ENCODE measurements around the gene MORF4L2. TPM values are rescaled to one million over a fixed set of nuclear protein-coding genes. Genes with fewer than 3 reads are reported as not detected.

MORF4L2 gene
- total and polyA plus RNA-seq, 4 donors = 214 to 791 (median 525) TPM

GRCh38 chrX:103688946-103689345 lies 2.4 kb upstream of the MORF4L2 start:
- peaks cover 0 to 2% of the 10 kb centered on the region in 2 donors for H3K36me3 ChIP-seq (ENCODE audit: control insufficient read depth in 1 of 2, insufficient read depth in 2 of 2, low read length in 1 of 2)
- H3K4me1 ChIP-seq (ENCODE audit: control insufficient read depth in 1 of 2, insufficient read depth in 2 of 2, low read length in 2 of 2) = no peaks in the 10 kb centered on the region
- ATAC-seq (ENCODE audit: low FRiP score) = no peak
- 20 to 38% methylated on average over 4 of the region's 4 CpGs for WGBS, 2 donors
- H3K27me3 ChIP-seq (ENCODE audit: control insufficient read depth in 1 of 2, insufficient read depth in 2 of 2, low read length in 1 of 2) = no peaks in the 10 kb centered on the region
- no peaks in the 10 kb centered on the region for H3K9me3 ChIP-seq (ENCODE audit: control insufficient read depth, low read length)
- no peak for DNase-seq
- no peak overlapping the region for H3K4me3 ChIP-seq (ENCODE audit: low read length in 2 of 2)
- no peak overlapping the region for H3K27ac ChIP-seq (ENCODE audit: low read depth in 1 of 2, low read length in 2 of 2)
- intact Hi-C loops (cut with DNase I) = loop anchor here (2.0 to 5.0 kb wide), 4 partner anchors 86 to 157 kb away; no protein-coding TSS in a partner anchor

- DNase-seq (peak; percentile 77 to 80), ATAC-seq (ENCODE audit: low FRiP score) (peak; percentile 43)
- H3K4me1 ChIP-seq (ENCODE audit: control insufficient read depth in 1 of 2, insufficient read depth in 2 of 2, low read length in 2 of 2) = no peaks in the 10 kb centered on the region
- no peaks in the 10 kb centered on the region for H3K27me3 ChIP-seq (ENCODE audit: control insufficient read depth in 1 of 2, insufficient read depth in 2 of 2, low read length in 1 of 2)
- 0 to 21% methylated on average over 17 of the region's 17 CpGs for WGBS, 2 donors
- intact Hi-C loops (cut with DNase I) = loop anchor here (2.0 to 5.0 kb wide), 5 partner anchors 87 to 157 kb away; no protein-coding TSS in a partner anchor
- H3K9me3 ChIP-seq (ENCODE audit: control insufficient read depth, low read length) = no peaks in the 10 kb centered on the region
- peak overlapping the region; percentile 49 to 86 for H3K4me3 ChIP-seq (ENCODE audit: low read length in 2 of 2)
- H3K27ac ChIP-seq (ENCODE audit: low read depth in 1 of 2, low read length in 2 of 2) = peak overlapping the region; percentile 39 to 93
- H3K36me3 ChIP-seq (ENCODE audit: control insufficient read depth in 1 of 2, insufficient read depth in 2 of 2, low read length in 1 of 2) = peaks cover 0 to 2% of the 10 kb centered on the region in 2 donors
Measured at GRCh38 chrX:103687696-103688201, 1.2 kb upstream of the MORF4L2 start.

- WGBS, 2 donors = 1 to 24% methylated on average over 40 of the region's 40 CpGs
- Histone ChIP-seq H3K36me3 (ENCODE audit: control insufficient read depth in 1 of 2, insufficient read depth in 2 of 2, low read length in 1 of 2) (peaks cover 0 to 2% of the 10 kb centered on the region in 2 donors), H3K4me1 (ENCODE audit: control insufficient read depth in 1 of 2, insufficient read depth in 2 of 2, low read length in 2 of 2) (no peaks in the 10 kb centered on the region), H3K4me3 (ENCODE audit: low read length in 2 of 2) (peak overlapping the region; percentile 49 to 90), H3K27me3 (ENCODE audit: control insufficient read depth in 1 of 2, insufficient read depth in 2 of 2, low read length in 1 of 2) (no peaks in the 10 kb centered on the region), H3K9me3 (ENCODE audit: control insufficient read depth, low read length) (no peaks in the 10 kb centered on the region), H3K27ac (ENCODE audit: low read depth in 1 of 2, low read length in 2 of 2) (peak overlapping the region in 1 of 2 donors; percentile 99)
- ATAC-seq (ENCODE audit: low FRiP score) (peak; percentile 94), DNase-seq (peak; percentile 93 to 96)
- intact Hi-C loops (cut with DNase I) = loop anchor here (2.0 to 5.0 kb wide), 3 partner anchors 130 to 156 kb away; no protein-coding TSS in a partner anchor
Measured at GRCh38 chrX:103687073-103687695, 685 bp upstream of the MORF4L2 start.

GRCh38 chrX:103685396-103685795 lies 1.1 kb downstream of the MORF4L2 start:
- 3 to 33% methylated on average over 5 of the region's 5 CpGs for WGBS, 2 donors
- Histone ChIP-seq H3K36me3 (ENCODE audit: control insufficient read depth in 1 of 2, insufficient read depth in 2 of 2, low read length in 1 of 2) (peaks cover 0 to 2% of the 10 kb centered on the region in 2 donors), H3K27me3 (ENCODE audit: control insufficient read depth in 1 of 2, insufficient read depth in 2 of 2, low read length in 1 of 2) (no peaks in the 10 kb centered on the region), H3K4me3 (ENCODE audit: low read length in 2 of 2) (peak overlapping the region; percentile 47 to 84), H3K9me3 (ENCODE audit: control insufficient read depth, low read length) (no peaks in the 10 kb centered on the region), H3K27ac (ENCODE audit: low read depth in 1 of 2, low read length in 2 of 2) (no peak overlapping the region), H3K4me1 (ENCODE audit: control insufficient read depth in 1 of 2, insufficient read depth in 2 of 2, low read length in 2 of 2) (no peaks in the 10 kb centered on the region)
- ATAC-seq (ENCODE audit: low FRiP score) (no peak), DNase-seq (no peak)
- intact Hi-C loops (cut with DNase I) = loop anchor here in 1 of 2 donors (5.0 kb wide), 2 partner anchors 132 to 153 kb away; no protein-coding TSS in a partner anchor

GRCh38 chrX:103681443-103681842 lies 5.1 kb downstream of the MORF4L2 start:
- no peaks in the 10 kb centered on the region for H3K4me1 ChIP-seq (ENCODE audit: control insufficient read depth in 1 of 2, insufficient read depth in 2 of 2, low read length in 2 of 2)
- H3K4me3 ChIP-seq (ENCODE audit: low read length in 2 of 2) = no peak overlapping the region
- H3K9me3 ChIP-seq (ENCODE audit: control insufficient read depth, low read length) = no peaks in the 10 kb centered on the region
- ATAC-seq (ENCODE audit: low FRiP score) = no peak
- H3K36me3 ChIP-seq (ENCODE audit: control insufficient read depth in 1 of 2, insufficient read depth in 2 of 2, low read length in 1 of 2) = peaks cover 0 to 2% of the 10 kb centered on the region in 2 donors
- intact Hi-C loops (cut with DNase I) = loop anchor here (5.0 kb wide), 1 partner anchor 54 kb away; the partner anchor contains the start of gene TCEAL1 (in 2 of the 2)
- DNase-seq = no peak
- 23 to 37% methylated on average over 2 of the region's 2 CpGs for WGBS, 2 donors
- H3K27ac ChIP-seq (ENCODE audit: low read depth in 1 of 2, low read length in 2 of 2) = no peak overlapping the region
- H3K27me3 ChIP-seq (ENCODE audit: control insufficient read depth in 1 of 2, insufficient read depth in 2 of 2, low read length in 1 of 2) = no peaks in the 10 kb centered on the region

- Histone ChIP-seq H3K27me3 (ENCODE audit: control insufficient read depth in 1 of 2, insufficient read depth in 2 of 2, low read length in 1 of 2) (no peaks in the 10 kb centered on the region), H3K4me3 (ENCODE audit: low read length in 2 of 2) (no peak overlapping the region), H3K36me3 (ENCODE audit: control insufficient read depth in 1 of 2, insufficient read depth in 2 of 2, low read length in 1 of 2) (peaks cover 0 to 2% of the 10 kb centered on the region in 2 donors), H3K9me3 (ENCODE audit: control insufficient read depth, low read length) (no peaks in the 10 kb centered on the region), H3K27ac (ENCODE audit: low read depth in 1 of 2, low read length in 2 of 2) (no peak overlapping the region), H3K4me1 (ENCODE audit: control insufficient read depth in 1 of 2, insufficient read depth in 2 of 2, low read length in 2 of 2) (no peaks in the 10 kb centered on the region)
- no peak for DNase-seq
- no peak for ATAC-seq (ENCODE audit: low FRiP score)
- 60 to 62% methylated on average over 5 of the region's 5 CpGs for WGBS, 2 donors
- intact Hi-C loops (cut with DNase I) = no loop called here
Measured at GRCh38 chrX:103678199-103678993, 8.1 kb downstream of the MORF4L2 start.

- intact Hi-C loops (cut with DNase I) = no loop called here
- no peak for DNase-seq
- H3K4me3 ChIP-seq (ENCODE audit: low read length in 2 of 2) = no peak overlapping the region
- no peaks in the 10 kb centered on the region for H3K27me3 ChIP-seq (ENCODE audit: control insufficient read depth in 1 of 2, insufficient read depth in 2 of 2, low read length in 1 of 2)
- H3K27ac ChIP-seq (ENCODE audit: low read depth in 1 of 2, low read length in 2 of 2) = peak overlapping the region in 1 of 2 donors; percentile 17
- H3K4me1 ChIP-seq (ENCODE audit: control insufficient read depth in 1 of 2, insufficient read depth in 2 of 2, low read length in 2 of 2) = no peaks in the 10 kb centered on the region
- H3K36me3 ChIP-seq (ENCODE audit: control insufficient read depth in 1 of 2, insufficient read depth in 2 of 2, low read length in 1 of 2) = peaks cover 0 to 2% of the 10 kb centered on the region in 2 donors
- no peaks in the 10 kb centered on the region for H3K9me3 ChIP-seq (ENCODE audit: control insufficient read depth, low read length)
- no peak for ATAC-seq (ENCODE audit: low FRiP score)
- 55 to 67% methylated on average over 8 of the region's 8 CpGs for WGBS, 2 donors
Measured at GRCh38 chrX:103674531-103675454, 11.7 kb downstream of the MORF4L2 start.

GRCh38 chrX:103669745-103670144 lies 16.8 kb downstream of the MORF4L2 start:
- H3K36me3 ChIP-seq (ENCODE audit: control insufficient read depth in 1 of 2, insufficient read depth in 2 of 2, low read length in 1 of 2) = no peaks in the 10 kb centered on the region
- intact Hi-C loops (cut with DNase I) = no loop called here
- no peaks in the 10 kb centered on the region for H3K4me1 ChIP-seq (ENCODE audit: control insufficient read depth in 1 of 2, insufficient read depth in 2 of 2, low read length in 2 of 2)
- H3K27ac ChIP-seq (ENCODE audit: low read depth in 1 of 2, low read length in 2 of 2) = no peak overlapping the region
- no peaks in the 10 kb centered on the region for H3K9me3 ChIP-seq (ENCODE audit: control insufficient read depth, low read length)
- no peak overlapping the region for H3K4me3 ChIP-seq (ENCODE audit: low read length in 2 of 2)
- H3K27me3 ChIP-seq (ENCODE audit: control insufficient read depth in 1 of 2, insufficient read depth in 2 of 2, low read length in 1 of 2) = no peaks in the 10 kb centered on the region
- DNase-seq (no peak), ATAC-seq (ENCODE audit: low FRiP score) (no peak)
- 54 to 100% methylated on average over 1 of the region's 1 CpG for WGBS, 2 donors

All from aorta (tissue), 5 donors.